ENCODE results near the gene SPAG17.

Gene SPAG17

DNA sequence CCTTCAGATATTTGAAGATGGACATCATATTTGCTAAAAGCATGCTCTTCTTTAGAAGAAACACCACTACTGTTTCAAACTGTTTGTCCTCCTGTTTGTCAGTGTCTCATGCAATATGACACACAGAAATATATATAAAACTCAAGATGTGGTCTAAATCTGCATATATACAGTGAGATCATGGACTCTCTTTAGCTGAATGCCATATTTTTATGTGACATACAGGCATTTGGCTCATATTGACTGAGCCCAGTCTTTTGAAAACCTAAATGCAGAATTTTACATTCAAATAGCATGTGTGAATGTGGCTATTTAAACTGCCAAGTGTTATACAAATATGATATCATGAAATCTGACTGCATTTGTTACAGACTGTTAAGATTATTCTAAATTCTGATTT is 274.0 kb downstream of the SPAG17 start:
- Histone ChIP-seq H2AFZ (ENCODE audit: low read length) (no peak overlapping the region), H2BK12ac (ENCODE audit: low read length) (no peak overlapping the region), H3K36me3 (replicated peaks in 1 of 2; ENCODE audit: control insufficient read depth in 2 of 2, insufficient read depth in 2 of 2, low read length in 2 of 2) (peaks cover 6 to 95% of the 10 kb centered on the region in 2 donors), H3K14ac (ENCODE audit: low read length) (no peak overlapping the region), H3K27ac (replicated peaks; ENCODE audit: low read length) (no peak overlapping the region), H2BK5ac (ENCODE audit: low read length) (no peak overlapping the region), H3K27me3 (ENCODE audit: control insufficient read depth in 3 of 3, insufficient read depth in 3 of 3, low read depth in 1 of 3, low read length in 3 of 3) (no peaks in the 10 kb centered on the region), H2BK120ac (ENCODE audit: low read depth, low read length) (no peak overlapping the region), H3K18ac (ENCODE audit: low read length) (no peak overlapping the region), H4K91ac (ENCODE audit: low read depth, low read length, poor library complexity) (no peak overlapping the region), H3K4me2 (ENCODE audit: insufficient read depth, low read length, poor library complexity, severe bottlenecking) (no peak overlapping the region), H3K9ac (ENCODE audit: low read depth, low read length, poor library complexity) (no peak overlapping the region), H4K8ac (ENCODE audit: low read depth, low read length) (no peak overlapping the region), H3K4me3 (ENCODE audit: low read length in 2 of 2) (no peak overlapping the region), H2BK15ac (ENCODE audit: low read length) (no peak overlapping the region), H3K4ac (ENCODE audit: low read length) (no peak overlapping the region), H2AK5ac (ENCODE audit: low read depth, low read length) (no peak overlapping the region), H3K9me3 (replicated peaks in 1 of 2; ENCODE audit: control insufficient read depth in 2 of 2, insufficient read depth in 1 of 2, low read depth in 1 of 2, low read length in 2 of 2) (no peaks in the 10 kb centered on the region), H3K4me1 (ENCODE audit: control insufficient read depth in 2 of 2, insufficient read depth in 1 of 2, low read depth in 1 of 2, low read length in 2 of 2) (no peaks in the 10 kb centered on the region), H3K23ac (ENCODE audit: low read depth, low read length, poor library complexity) (no peak overlapping the region), H3K79me1 (ENCODE audit: low read depth, low read length) (no peaks in the 10 kb centered on the region)
- DNase-seq (ENCODE audit: low spot score), result no peak

DNA sequence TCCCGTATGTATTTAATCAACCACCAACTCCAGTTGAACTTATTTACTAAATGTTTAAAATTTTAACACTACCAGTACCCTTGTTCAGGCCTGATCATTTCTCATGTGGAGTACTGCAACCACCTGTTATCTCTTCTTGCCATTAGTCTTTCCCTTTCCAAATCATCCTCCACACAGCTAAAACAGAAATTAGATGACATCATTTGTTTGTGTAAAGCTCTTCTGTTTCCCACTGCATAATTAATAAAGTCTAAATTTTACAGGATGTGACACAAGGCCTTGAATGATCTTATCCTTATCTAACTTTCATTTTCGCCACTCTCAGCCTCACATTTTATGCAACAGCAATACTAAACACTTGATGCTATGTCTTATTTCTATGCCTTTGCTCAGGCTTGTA is 280.0 kb downstream of the SPAG17 start:
- no peak overlapping the region for H2AFZ ChIP-seq (ENCODE audit: low read length)
- peaks cover 8 to 92% of the 10 kb centered on the region in 2 donors for H3K36me3 ChIP-seq (replicated peaks in 1 of 2; ENCODE audit: control insufficient read depth in 2 of 2, insufficient read depth in 2 of 2, low read length in 2 of 2)
- H3K18ac ChIP-seq (ENCODE audit: low read length), result no peak overlapping the region
- H3K9ac ChIP-seq (ENCODE audit: low read depth, low read length, poor library complexity), result no peak overlapping the region
- H3K4me2 ChIP-seq (ENCODE audit: insufficient read depth, low read length, poor library complexity, severe bottlenecking), result no peak overlapping the region
- no peak overlapping the region for H3K4me3 ChIP-seq (ENCODE audit: low read length in 2 of 2)
- no peak overlapping the region for H3K23ac ChIP-seq (ENCODE audit: low read depth, low read length, poor library complexity)
- no peak overlapping the region for H2BK15ac ChIP-seq (ENCODE audit: low read length)
- H3K9me3 ChIP-seq (replicated peaks in 1 of 2; ENCODE audit: control insufficient read depth in 2 of 2, insufficient read depth in 1 of 2, low read depth in 1 of 2, low read length in 2 of 2), result no peaks in the 10 kb centered on the region
- no peak for DNase-seq (ENCODE audit: low spot score)
- no peak overlapping the region for H2AK5ac ChIP-seq (ENCODE audit: low read depth, low read length)
- no peaks in the 10 kb centered on the region for H3K27me3 ChIP-seq (ENCODE audit: control insufficient read depth in 3 of 3, insufficient read depth in 3 of 3, low read depth in 1 of 3, low read length in 3 of 3)
- no peak overlapping the region for H3K27ac ChIP-seq (replicated peaks; ENCODE audit: low read length)
- no peak overlapping the region for H3K4ac ChIP-seq (ENCODE audit: low read length)
- H2BK120ac ChIP-seq (ENCODE audit: low read depth, low read length), result no peak overlapping the region
- no peak overlapping the region for H2BK5ac ChIP-seq (ENCODE audit: low read length)
- WGBS, 2 donors (ENCODE audit: extremely low coverage in 2 of 2, insufficient read length in 2 of 2, insufficient replicate concordance in 1 of 2), result no CpG with 5 or more reads among the region's 2 CpGs
- no peak overlapping the region for H4K8ac ChIP-seq (ENCODE audit: low read depth, low read length)
- H3K14ac ChIP-seq (ENCODE audit: low read length), result no peak overlapping the region
- no peak overlapping the region for H2BK12ac ChIP-seq (ENCODE audit: low read length)
- H3K79me1 ChIP-seq (ENCODE audit: low read depth, low read length), result no peaks in the 10 kb centered on the region
- no peak overlapping the region for H4K91ac ChIP-seq (ENCODE audit: low read depth, low read length, poor library complexity)
- no peaks in the 10 kb centered on the region for H3K4me1 ChIP-seq (ENCODE audit: control insufficient read depth in 2 of 2, insufficient read depth in 1 of 2, low read depth in 1 of 2, low read length in 2 of 2)

DNA sequence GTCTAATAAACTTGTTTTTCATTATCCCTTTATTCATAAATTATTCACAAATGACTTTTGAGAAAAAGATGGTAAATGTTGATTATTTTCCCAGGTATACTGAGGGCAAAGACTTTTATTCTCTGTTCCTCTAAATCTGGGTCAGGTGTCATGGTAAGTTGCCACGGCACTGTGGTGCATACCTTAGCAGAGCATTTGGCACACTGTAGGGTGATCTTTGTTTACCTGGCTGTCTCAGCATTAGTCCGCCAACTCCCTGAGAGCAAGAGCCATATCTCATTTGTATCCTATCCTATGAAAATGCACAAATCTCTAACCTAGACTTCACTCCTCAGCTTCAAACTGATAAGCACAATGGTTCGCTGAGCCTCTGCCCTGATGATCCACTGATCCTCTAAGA is 280.5 kb downstream of the SPAG17 start:
- H3K4me3 ChIP-seq (ENCODE audit: low read length in 2 of 2), result no peak overlapping the region
- no peak overlapping the region for H2BK5ac ChIP-seq (ENCODE audit: low read length)
- no peaks in the 10 kb centered on the region for H3K9me3 ChIP-seq (replicated peaks in 1 of 2; ENCODE audit: control insufficient read depth in 2 of 2, insufficient read depth in 1 of 2, low read depth in 1 of 2, low read length in 2 of 2)
- no peaks in the 10 kb centered on the region for H3K79me1 ChIP-seq (ENCODE audit: low read depth, low read length)
- no peak overlapping the region for H2AFZ ChIP-seq (ENCODE audit: low read length)
- no peak overlapping the region for H4K91ac ChIP-seq (ENCODE audit: low read depth, low read length, poor library complexity)
- no peak overlapping the region for H3K23ac ChIP-seq (ENCODE audit: low read depth, low read length, poor library complexity)
- H2BK15ac ChIP-seq (ENCODE audit: low read length), result no peak overlapping the region
- H3K27me3 ChIP-seq (ENCODE audit: control insufficient read depth in 3 of 3, insufficient read depth in 3 of 3, low read depth in 1 of 3, low read length in 3 of 3), result no peaks in the 10 kb centered on the region
- H2BK12ac ChIP-seq (ENCODE audit: low read length), result no peak overlapping the region
- DNase-seq (ENCODE audit: low spot score), result no peak
- H4K8ac ChIP-seq (ENCODE audit: low read depth, low read length), result no peak overlapping the region
- no peak overlapping the region for H3K9ac ChIP-seq (ENCODE audit: low read depth, low read length, poor library complexity)
- H3K36me3 ChIP-seq (replicated peaks in 1 of 2; ENCODE audit: control insufficient read depth in 2 of 2, insufficient read depth in 2 of 2, low read length in 2 of 2), result peaks cover 8 to 92% of the 10 kb centered on the region in 2 donors
- no peak overlapping the region for H3K4me2 ChIP-seq (ENCODE audit: insufficient read depth, low read length, poor library complexity, severe bottlenecking)
- H3K18ac ChIP-seq (ENCODE audit: low read length), result no peak overlapping the region
- no peak overlapping the region for H2AK5ac ChIP-seq (ENCODE audit: low read depth, low read length)
- H3K14ac ChIP-seq (ENCODE audit: low read length), result no peak overlapping the region
- no peak overlapping the region for H3K27ac ChIP-seq (replicated peaks; ENCODE audit: low read length)
- H2BK120ac ChIP-seq (ENCODE audit: low read depth, low read length), result no peak overlapping the region
- H3K4me1 ChIP-seq (ENCODE audit: control insufficient read depth in 2 of 2, insufficient read depth in 1 of 2, low read depth in 1 of 2, low read length in 2 of 2), result no peaks in the 10 kb centered on the region
- H3K4ac ChIP-seq (ENCODE audit: low read length), result no peak overlapping the region
- WGBS, 2 donors (ENCODE audit: extremely low coverage in 2 of 2, insufficient read length in 2 of 2, insufficient replicate concordance in 1 of 2), result no CpG with 5 or more reads among the region's 3 CpGs
